ENCODE results near the gene NKAIN2.
"Not testable (repeated sequence)": the region's sequence is repeated elsewhere in the genome, so short reads cannot be mapped to it uniquely, and the experiment has no call there.

The NKAIN2 gene

DNA sequence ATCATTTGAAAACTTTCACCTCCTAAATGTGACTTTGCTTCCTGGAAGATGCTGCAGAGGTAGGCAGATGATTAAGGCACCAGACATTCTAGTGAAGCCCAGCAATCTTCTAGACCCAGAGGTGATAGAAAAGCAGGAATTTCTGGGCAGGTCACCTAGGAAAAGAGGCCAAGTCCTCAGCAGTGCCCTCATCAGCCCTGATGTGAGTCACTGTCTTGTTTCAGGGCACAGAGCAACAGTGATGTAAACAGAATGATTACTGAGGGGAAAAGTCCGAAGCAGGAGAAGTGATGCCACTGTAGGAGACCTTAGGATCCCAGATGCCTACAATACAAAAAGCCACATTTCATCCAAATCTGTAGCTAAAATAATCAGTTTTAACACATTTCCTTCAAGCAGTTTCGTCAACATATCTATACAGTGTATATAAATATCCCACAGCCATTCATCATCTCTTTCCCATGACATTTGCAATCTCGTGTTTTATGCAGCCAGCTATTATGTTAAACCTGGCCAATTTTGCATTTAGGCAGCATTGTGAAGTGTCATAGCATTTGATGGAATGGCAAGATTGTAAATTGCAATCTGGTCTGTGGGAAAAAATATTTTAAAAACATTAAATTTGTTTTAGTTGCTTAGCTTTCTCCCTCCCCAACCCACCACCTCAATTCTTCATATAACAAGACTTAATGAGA is 757.4 kb downstream of the NKAIN2 start:
- no peak for DNase-seq

DNA sequence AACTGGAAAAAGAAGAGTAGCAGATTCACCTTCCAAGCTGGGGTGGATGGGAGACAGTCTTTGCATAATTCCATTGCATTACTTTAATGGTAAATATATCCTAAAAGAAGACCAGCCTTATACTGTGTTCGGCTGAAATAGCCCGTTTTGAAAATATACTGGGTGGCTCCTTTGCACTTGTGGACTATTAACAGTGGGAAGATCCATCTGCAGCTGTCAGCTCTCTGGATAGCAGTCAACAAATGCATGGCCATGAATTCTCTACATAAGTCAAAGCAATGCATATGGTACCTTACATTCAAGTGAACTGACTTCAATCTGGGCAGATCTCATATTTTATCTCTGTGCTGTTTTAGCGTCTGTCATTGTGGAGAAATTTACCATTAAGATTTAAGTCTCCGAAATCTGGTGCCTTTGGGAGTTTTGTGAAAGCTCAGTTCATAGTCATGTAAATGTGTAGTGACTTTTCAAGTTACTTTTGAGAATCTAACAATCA is 758.0 kb downstream of the NKAIN2 start:
- no peak for DNase-seq

DNA sequence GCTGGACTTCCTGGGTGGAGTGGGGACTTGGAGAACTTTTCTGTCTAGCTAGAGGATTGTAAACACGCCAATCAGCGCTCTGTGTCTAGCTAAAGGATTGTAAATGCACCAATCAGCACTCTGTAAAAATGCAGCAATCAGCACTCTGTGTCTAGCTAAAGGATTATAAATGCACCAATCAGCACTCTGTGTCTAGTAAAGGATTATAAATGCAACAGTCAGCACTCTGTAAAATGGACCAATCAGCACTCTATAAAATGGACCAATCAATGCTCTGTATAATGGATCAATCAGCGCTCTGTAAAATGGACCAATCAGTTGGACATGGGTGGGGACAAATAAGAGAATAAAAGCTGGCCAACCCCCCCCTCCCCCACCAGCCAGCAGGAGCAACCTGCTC is 760.5 kb downstream of the NKAIN2 start:
- not testable (repeated sequence) for DNase-seq

DNA sequence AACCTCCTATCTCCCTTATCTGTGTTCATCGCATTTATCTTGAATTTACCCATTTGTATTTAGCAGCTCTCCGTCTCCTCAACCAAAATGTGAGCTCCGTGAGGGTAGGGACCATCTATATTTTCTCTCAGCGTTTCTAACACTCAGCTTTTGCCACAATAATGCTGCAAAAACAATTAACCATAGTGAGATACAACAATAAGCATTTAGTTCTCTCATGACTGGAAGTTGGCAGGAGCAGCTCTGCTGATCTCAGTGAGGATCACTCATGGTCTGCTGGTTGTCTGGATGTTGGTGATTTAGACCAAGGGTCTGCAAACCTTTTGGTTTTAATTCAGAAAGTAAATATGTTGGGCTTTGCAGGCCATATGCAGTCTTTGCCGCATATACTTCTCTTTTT is 763.7 kb downstream of the NKAIN2 start:
- peak in 1 of 51 donors; percentile 1 for DNase-seq

DNA sequence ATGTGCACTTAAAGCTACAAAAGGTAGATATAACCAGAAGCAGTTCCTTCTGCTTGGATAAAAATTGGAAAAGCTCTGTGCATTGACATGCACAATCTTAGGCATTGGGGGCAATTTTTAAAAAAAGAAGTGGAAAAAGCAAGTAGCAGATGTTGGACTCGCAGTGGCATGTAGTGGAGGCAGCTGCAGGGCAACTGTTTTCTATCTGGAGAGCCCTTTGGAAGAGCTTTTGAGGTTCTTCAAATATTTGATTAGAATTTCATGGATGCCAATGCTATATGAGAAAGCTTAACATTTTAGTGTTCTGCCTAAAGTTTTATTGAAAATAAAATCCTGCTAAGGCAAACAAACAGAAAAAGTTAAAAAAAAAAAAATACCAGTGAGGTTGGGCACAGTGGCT is 770.3 kb downstream of the NKAIN2 start:
- no peak for DNase-seq

DNA sequence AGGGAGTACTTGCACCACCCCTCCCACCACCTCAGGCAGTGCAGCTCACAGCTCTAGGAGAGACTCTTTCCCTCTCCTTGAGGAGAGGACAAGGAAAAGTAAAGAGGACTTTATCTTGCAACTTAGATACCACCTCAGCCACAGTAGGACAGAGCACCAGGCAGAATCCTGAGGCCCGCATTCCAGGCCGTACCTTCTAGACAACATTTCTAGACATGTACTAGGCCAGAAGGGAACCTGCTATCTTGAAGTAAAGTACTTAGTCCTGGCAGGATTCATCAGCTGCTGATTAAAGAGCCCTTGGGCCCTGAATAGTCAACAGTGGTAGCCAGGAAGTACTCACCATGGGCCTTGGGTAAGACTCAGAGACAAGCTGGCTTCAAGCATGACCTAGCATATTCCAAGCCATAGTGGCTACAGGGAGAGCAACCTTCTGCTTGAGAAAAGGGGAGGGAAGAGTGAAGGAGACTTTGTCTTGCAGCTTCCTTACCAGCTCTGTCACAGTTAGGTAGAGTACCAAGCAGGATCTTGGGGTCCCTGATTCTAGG is 774.1 kb downstream of the NKAIN2 start:
- no peak for DNase-seq

DNA sequence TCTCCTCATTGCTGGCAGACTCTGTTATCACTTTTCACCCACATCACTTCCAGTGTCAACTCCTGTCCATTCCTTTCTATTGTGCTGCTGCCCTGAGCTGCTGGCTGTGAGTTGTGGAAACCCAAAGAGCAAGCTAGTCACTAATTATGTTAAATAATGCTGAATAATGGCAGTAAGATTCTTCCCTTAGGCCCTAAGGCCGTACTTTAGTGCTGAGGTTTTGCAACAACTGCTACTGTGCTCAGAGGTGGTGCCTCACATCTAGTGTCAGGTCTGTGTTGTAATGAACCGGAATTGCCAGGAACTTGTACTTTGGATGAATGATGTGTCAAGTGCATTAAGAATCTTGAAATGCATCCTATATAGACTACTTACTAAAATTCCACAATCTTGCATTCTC is 786.3 kb downstream of the NKAIN2 start:
- DNase-seq: no peak

DNA sequence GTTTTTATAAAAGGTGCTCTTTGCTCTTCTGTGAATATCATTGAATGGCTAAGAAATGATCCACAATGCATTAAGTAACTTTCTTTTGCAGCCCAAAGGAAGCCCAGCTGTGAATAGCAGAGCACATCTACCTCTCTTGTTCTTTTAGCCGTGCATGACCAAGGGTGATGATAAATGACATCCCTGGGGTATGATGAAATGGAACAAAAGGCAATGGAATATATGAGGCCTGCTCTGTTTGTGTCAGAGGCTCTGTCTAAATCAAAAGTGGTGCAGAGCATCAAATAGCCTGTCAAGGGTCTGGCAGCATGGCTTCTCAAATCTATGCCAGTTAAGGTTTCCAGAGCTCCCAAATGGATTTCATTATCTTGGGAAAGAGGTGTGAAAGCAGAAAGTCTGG is 796.0 kb downstream of the NKAIN2 start:
- no peak for DNase-seq

DNA sequence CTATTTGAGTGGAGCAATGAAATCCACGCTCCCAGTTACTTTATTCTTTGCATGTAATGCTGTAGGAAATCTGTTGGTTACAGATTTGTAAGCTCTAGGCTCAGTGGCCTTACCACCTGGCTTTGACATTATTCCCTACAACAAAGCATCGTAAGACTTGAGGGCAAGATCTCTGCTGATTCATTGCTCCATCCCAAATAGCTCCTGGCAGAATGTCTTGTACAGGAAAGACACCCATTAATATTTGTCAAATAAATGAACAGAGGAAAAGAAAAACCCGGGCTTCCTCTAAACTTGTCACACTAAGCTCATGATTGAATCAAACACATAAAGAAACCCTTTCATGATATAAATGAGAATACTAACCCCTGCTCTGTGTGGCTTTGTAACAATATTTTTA is 801.1 kb downstream of the NKAIN2 start:
- DNase-seq: no peak

DNA sequence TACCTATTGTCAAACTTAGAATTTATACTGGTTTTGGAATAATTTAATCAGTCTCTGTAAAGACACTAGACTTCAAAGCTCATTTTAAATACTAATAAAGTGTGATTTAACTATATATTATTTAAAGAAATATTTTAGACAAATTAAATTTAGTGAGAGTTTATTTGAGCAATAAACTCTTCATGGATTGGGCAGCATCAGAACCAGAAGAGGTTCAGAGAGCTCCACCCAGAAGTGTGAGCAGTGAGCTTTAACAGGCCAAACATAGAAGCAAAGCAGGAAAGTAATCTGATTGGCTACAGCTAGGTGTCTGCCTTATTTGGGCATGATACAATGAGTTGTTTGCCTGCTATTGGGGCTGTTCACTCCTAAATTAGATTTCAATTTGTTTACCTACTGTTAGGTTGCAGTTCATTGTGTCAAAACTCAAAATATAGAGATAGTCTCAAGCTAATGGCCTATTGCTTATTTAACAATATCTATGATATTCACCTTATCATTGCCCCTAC is 803.5 kb downstream of the NKAIN2 start:
- DNase-seq: no peak

DNA sequence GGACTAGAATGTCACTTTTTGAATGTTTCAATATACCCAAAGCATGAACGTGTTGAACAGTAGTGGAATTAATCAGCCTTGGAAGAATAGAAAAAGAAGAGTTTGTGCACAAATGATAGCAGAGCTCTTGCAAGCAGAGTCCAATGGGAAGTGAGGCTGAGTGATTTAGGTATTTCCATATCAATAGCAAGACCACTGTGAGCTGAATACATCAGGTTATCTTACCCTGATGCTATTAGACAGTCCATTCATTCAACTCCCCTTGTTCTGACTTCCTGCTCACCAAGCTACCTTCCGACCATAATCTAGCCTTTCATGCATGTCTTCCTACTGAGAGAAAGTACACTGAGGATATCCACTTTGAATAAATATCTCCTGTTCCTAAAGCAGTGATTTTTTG is 809.4 kb downstream of the NKAIN2 start:
- no peak for DNase-seq

DNA sequence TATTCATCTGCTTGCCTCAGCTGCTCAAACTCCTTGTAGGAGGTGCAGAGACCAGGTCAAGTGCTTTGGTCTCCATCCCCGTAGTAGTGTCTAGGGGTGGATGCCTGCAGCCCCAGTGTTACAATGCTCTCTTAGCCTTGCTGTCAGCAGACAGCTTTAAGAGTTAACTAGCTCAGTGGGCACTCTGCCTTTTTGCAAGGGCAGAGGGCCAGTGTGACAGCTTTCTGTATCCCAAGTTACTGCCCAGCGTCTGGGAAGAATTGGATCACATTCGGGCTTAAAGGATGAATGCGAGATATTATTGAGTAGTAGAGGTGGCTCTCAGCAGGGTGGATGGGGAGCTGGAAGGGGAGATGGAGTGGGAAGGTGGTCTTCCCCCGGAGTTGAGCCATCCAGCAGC is 818.7 kb downstream of the NKAIN2 start:
- DNase-seq: no peak

DNA sequence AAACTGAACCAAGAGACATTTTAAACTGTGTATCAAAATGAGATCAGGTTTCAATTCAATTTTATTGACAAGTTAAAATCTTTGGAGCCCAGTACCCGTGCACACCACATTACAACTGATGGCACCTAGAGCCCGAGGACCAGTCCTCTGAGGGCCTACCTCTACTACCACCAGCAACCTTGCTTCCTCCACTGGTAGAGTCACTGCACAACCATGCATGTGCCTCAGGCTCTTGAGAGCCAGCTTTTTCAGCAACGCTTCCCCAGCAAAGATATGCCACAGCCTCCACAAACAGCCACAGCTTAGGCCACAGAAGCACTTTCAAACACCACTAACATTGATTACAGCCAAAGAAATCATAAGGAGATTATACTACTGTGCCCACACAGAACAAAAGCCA is 830.0 kb downstream of the NKAIN2 start:
- DNase-seq: no peak

DNA sequence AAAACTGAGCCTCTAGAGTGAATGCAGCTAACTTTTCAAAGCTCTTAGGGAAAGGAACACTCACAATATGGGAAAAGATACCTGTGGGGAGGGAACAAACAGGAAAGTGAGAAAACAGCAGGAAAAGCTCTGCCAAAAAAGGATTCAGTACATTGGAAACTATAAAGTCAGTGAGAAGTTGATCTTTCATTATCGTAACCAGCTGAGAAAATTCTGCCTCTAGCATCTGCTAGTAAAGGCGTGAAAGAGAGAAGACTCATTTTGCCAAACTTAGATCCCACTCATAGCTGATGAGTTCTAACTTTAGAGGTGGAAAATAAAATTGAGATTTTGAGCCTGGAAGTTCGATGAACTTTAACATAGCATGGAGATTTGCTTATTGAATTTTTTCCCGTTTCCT is 836.8 kb downstream of the NKAIN2 start:
- DNase-seq: no peak

DNA sequence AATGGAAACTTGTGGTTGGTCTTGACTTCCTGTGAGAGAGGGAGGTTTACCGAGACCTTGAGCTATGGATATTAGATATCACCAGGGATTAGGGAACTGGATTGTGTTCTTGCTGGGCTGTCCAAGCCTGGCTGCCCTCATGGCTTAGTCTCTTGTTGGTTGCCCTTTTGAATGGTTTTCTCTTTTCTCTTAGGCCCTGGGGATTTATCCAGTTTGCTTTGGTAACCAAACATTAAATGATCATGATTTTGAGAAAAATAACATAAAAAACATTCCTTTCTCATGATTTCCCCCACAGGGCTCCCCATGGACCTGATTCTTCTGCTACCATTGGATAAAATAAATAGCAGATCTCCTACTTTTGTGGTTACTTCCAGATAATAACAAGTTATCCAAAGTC is 852.2 kb downstream of the NKAIN2 start:
- no peak for DNase-seq

DNA sequence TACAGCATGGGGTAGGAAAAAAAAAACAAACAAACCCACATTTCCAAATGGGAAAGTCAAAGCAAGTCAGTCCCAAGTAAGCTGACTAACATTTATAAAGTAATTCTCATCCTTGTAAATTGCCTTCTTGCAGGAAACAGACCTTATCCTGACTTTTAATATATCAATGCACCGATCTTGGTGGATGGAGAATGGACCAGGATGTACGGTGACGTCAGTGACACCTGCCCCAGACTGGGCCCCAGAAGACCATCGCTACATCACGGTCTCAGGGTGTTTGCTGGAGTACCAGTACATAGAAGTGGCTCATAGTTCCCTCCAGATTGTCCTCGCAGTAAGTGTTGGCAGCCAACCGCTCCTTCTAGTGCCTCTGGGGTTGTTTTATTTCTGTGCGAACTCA is 854.4 kb downstream of the NKAIN2 start:
- no peak for DNase-seq

DNA sequence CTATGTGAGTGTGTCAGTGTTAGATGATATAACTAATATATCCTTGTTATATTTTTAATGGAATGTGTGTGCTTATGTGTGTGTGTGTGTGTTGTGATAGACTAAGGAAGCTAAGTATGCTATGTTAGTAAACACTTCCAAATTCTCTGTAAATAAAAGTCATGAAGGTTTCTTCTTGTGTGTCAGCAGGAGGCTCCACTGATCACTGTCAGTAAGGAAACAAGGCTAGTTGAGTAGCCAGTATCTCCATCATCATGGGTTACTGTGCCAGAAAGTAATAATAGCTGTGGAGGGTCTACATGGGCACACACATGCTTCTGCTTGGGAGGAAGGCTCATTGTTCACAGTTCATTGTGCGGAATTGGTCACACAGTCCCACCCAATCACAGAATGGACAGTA is 855.8 kb downstream of the NKAIN2 start:
- DNase-seq: no peak

DNA sequence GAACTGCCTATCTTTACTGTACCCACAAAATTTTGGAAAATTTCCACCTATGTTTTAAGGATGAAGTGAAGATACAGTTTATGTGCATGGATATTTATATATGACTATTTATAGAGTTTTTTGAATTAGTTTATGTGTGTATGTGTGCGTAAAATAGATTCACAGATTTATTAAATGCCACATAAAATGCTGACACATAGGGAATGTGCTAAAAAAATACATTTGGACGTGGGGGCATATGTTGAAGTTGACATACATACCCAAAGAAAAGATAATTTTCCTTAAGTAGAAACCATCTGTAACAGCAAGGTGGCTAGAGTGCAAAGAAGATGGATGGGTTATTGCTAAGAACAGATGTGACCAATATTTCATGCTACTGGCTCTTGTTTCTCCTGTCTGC is 856.5 kb downstream of the NKAIN2 start:
- DNase-seq: no peak

DNA sequence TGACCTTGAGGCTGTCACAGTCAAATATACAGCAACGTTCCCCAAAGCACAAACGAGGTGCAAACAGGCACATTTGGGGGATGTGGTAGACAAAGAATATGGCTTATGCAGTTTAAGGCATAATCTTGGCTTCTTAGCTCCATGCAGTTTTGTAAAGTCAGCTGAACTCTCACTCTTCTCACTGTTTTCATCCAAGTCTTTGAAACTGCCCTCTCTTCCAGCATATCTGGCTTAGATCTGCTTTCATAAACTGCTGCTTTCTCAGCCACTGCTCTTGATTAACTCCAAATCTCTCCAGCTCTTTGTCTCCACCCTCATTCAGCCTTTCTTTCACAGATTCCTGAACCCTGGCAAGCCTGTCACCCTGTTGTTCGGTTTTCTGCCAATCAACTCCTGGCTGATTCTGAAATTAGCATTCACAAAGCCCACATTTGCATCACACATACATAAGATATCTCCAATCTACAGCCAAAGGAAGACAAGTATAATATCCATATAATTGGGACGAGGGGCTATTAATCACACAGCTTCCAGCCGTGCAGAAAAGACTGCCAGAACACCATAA is 857.5 kb downstream of the NKAIN2 start:
- DNase-seq: no peak

DNA sequence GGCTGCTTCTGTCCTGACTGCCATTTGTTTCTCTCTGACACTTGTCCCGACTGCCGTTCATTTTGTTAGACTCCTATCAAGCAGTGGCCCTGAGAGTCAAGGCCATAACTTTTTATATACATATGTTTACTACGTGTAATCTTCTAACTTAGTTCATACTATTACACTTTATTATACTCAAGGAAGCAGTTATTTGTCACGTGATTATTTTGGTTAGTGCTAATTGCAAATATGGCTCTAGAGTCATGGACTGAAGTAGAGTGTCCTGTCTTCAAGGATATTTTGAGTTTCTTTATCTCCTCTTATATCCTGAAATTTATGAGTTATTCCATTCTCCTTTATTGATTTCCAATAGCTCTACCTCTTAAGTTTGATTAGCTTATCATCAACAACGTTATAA is 864.4 kb downstream of the NKAIN2 start:
- no peak for DNase-seq

DNA sequence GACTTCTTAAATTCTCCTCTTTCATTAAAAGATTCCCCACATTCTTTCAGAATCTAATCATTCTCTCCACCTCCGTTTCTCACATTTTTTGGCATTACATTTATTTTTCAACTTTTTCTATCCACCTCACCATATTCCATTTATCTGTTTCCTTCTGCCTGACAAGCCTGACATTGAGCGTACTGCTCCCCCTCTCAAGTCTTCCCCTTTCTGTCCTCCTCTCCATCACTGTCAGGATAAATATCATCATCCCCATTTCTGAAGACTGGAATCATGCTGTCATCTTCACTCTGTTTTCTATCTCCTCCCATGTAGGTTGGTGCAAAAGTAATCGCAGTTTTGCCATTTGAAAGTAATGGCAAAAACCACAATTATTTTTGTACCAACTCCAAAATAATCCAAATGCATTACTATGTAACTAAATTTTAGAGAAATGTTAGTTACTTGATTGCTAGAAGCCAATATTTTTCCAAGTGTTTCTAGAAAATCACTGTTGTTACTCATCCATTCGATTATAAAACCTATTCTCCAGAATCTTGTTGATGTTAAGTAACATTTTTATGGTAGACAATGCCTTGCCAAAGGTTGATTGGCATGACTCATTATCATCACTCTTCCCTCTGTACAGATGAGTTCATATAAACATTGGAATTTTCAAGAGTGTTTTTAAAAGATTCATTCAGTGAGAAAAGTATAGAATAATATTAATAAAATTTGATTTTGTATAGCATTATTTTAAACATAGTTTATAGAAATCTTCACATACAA is 866.2 kb downstream of the NKAIN2 start:
- no peak for DNase-seq

DNA sequence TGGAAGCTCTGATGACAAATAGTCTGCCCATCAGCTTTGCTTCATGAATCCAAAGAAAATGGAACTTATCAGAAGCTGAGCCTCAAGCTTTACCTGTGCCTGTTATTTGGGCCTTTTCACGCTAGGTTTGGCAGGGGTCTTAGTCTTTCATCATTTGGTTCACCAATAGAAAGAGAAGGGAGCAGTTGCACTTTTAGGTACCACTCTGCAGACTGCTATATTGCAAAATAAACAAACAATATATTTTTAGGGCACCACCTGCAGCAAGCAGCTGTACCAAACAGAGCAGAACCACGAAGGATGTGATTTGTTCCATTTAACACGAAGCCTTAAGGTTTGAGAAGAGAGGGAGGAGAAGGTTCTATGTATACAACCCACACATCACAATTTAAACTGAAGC is 867.1 kb downstream of the NKAIN2 start:
- DNase-seq: no peak

Measured in hypothalamus (tissue), 51 donors.